ENCODE measurements around the gene ZNF331. TPM values are rescaled to one million over a fixed set of nuclear protein-coding genes. Genes with fewer than 3 reads are reported as not detected.

ZNF331 gene
- total and polyA plus RNA-seq, 2 of the 8 experiments (the other 6 are each of a cell fraction or from before 2014, with no cell fraction given), result 30.0 to 44.1 TPM

DNA sequence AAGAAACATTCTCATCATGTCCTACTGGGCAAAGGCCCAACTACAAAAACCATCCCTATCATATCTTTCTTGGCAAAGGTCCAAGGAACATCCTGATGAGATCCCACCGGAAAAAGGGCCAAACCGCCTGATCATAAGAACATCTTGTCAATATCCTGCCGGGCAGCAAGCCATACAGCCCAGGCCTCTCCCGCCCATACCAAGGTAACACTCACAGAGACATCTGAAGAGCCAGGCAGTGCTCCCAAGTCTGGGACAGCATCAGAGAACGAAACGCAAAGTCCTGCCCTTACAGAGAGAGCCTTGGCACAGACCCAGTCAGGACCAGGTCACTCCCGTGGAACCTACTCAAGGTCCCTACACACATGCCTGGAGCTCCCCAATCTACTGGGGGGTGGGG, 18.5 kb upstream of the ZNF331 start:
- FAIRE-seq, result no peak
- Histone ChIP-seq H3K9ac (replicated peaks in 1 of 4; ENCODE audit: extremely low read depth in 1 of 4, low read depth in 3 of 4, low read length in 3 of 4) (no peak overlapping the region), H3K27ac (ENCODE audit: low read depth, low read length) (no peak overlapping the region)

More for the DNA sequence above, 18.5 kb upstream of the ZNF331 start:
- H4K8ac ChIP-seq (ENCODE audit: extremely low read depth, insufficient read depth, low read length), result peak overlapping the region; percentile 28; the same call in 1 of the 2 replicates
- H4K20me1 ChIP-seq (replicated peaks in 1 of 2; ENCODE audit: control insufficient read depth in 1 of 2, insufficient read depth in 2 of 2, low read length in 2 of 2), result peaks cover 0 to 5% of the 10 kb centered on the region in 2 experiments
- no peak overlapping the region for H2AFZ ChIP-seq (ENCODE audit: low read length)
- H3K9me3 ChIP-seq (ENCODE audit: insufficient read depth in 2 of 2, low read depth in 1 of 2, low read length in 1 of 2), result no peaks in the 10 kb centered on the region
- TF ChIP-seq JUN (IDR thresholded peaks at IDR 0.05; ENCODE audit: low read depth, low read length), result no peak
- peaks cover 0 to 3% (median 1%) of the 10 kb centered on the region in 4 experiments; a peak in 2 of 7 replicates for H3K27me3 ChIP-seq (replicated peaks in 1 of 4; ENCODE audit: control insufficient read depth in 3 of 4, extremely low read depth in 1 of 4, insufficient read depth in 3 of 4, low read length in 3 of 4)
- DNase-seq (ENCODE audit: low read depth in 1 of 2, low spot score in 2 of 2), result no peak
- H2BK15ac ChIP-seq (ENCODE audit: low read length), result no peak overlapping the region
- peaks cover 0 to 6% (median 2%) of the 10 kb centered on the region in 4 experiments; a peak in 2 of 8 replicates for H3K36me3 ChIP-seq (ENCODE audit: control insufficient read depth in 2 of 4, insufficient read depth in 4 of 4, low read length in 3 of 4)
- no peak overlapping the region for H3K4ac ChIP-seq (replicated peaks; ENCODE audit: insufficient read length, low read depth, low read length)
- no peak overlapping the region for H3K4me3 ChIP-seq (ENCODE audit: extremely low read depth in 1 of 4, insufficient read depth in 2 of 4, low read depth in 3 of 4, low read length in 4 of 4)
- H2BK12ac ChIP-seq (ENCODE audit: low read depth, low read length), result no peak overlapping the region; the same call in 1 of the 2 replicates
- no peak overlapping the region for H3K56ac ChIP-seq (replicated peaks; ENCODE audit: insufficient read length, low read depth, low read length)
- no peak overlapping the region for H2BK120ac ChIP-seq (replicated peaks; ENCODE audit: low read depth, low read length)
- peak overlapping the region in 1 of 2 experiments; percentile 72; a peak in 1 of 4 replicates for H3K4me2 ChIP-seq (ENCODE audit: insufficient read depth in 1 of 2, low read depth in 2 of 2, low read length in 2 of 2)
- no peak overlapping the region for H4K91ac ChIP-seq (replicated peaks; ENCODE audit: insufficient read length, low read length)
- H3K79me1 ChIP-seq (ENCODE audit: low read depth, low read length), result peaks cover 3% of the 10 kb centered on the region; the same call in 1 of the 2 replicates
- ChIA-PET CTCF (ENCODE audit: partially characterized antibody) (interaction anchor here (0.9 to 2.2 kb wide), 6 partner anchors 9 to 94 kb away, joined by 3 to 13 read pairs (median 4); no protein-coding TSS in a partner anchor), POLR2A (ENCODE audit: partially characterized antibody) (interaction anchor here (0.7 kb wide), 1 partner anchor 10 kb away, joined by 5 read pairs; no protein-coding TSS in a partner anchor)
- H2BK5ac ChIP-seq (ENCODE audit: low read depth, low read length), result no peak overlapping the region
- H3K14ac ChIP-seq (ENCODE audit: insufficient read length), result no peak overlapping the region
- WGBS, 2 experiments (ENCODE audit: extremely low coverage in 1 of 2, insufficient coverage in 1 of 2, insufficient read length in 1 of 2, insufficient replicate concordance in 2 of 2, low coverage in 1 of 2, low lambda C conversion rate in 2 of 2, missing lambda C conversion rate in 1 of 2), result 93% methylated on average over 7 of the region's 7 CpGs; no CpG with 5 or more reads in 1 of the 2 experiments
- no peak overlapping the region for H3K18ac ChIP-seq (ENCODE audit: extremely low read depth, low read length)
- H3K23me2 ChIP-seq (ENCODE audit: low read depth, low read length), result peaks cover 9% of the 10 kb centered on the region
- no peak overlapping the region for H2BK20ac ChIP-seq (ENCODE audit: low read length)
- no peak overlapping the region for H2AK5ac ChIP-seq (ENCODE audit: low read depth, low read length)
- no peak overlapping the region for H4K5ac ChIP-seq (ENCODE audit: insufficient read length, low read depth, low read length)
- H3K79me2 ChIP-seq (ENCODE audit: control insufficient read depth in 1 of 2, insufficient read depth in 2 of 2, low read length in 2 of 2), result peaks cover 10 to 28% of the 10 kb centered on the region in 2 experiments; a peak in 3 of 4 replicates
- peaks cover 0 to 9% (median 2%) of the 10 kb centered on the region in 4 experiments; a peak in 4 of 7 replicates for H3K4me1 ChIP-seq (replicated peaks in 1 of 4; ENCODE audit: control insufficient read depth in 3 of 4, insufficient read depth in 4 of 4, low read length in 3 of 4)
- H3K23ac ChIP-seq (ENCODE audit: insufficient read length), result no peak overlapping the region

Data from H1 (cell line).